OCI-LY7 (cell line): Measurements from ENCODE around the gene CCL1. TPM values are rescaled to one million over a fixed set of nuclear protein-coding genes. Genes with fewer than 3 reads are reported as not detected.

Experiments
- BruUV-seq: library from RNA; stranded (reverse); fragments of 400-500 nt; replicated peaks from 2 replicates; lab custom pipeline; 2021; lab: Mats Ljungman, UMichigan
- CTCF ChIA-PET: fragments of 300-600 bp; sonication (Branson Sonifier 250); formaldehyde crosslinking; loops from one replicate; lab custom pipeline; 2022; ENCODE audit warnings: antibody characterized with exemption; ENCODE audit not compliant: unreplicated experiment; lab: Charles Lee
- POLR2A ChIA-PET: fragments of 300-600 bp; sonication (Branson Sonifier 250); formaldehyde crosslinking; loops from one replicate; lab custom pipeline; 2022; ENCODE audit warnings: antibody characterized with exemption; lab: Charles Lee
- DNase-seq: peaks from one replicate; pipeline ENCODE4 v3.0.0-alpha.2; 2015; ENCODE audit warnings: low spot score
- H2AFZ ChIP-seq: fragments of 200-600 bp; sonication (generic), shearing (Covaris generic); 2 replicates; pipeline ENCODE4 v1.6.1; 2014; ENCODE audit warnings: mild to moderate bottlenecking, antibody characterized with exemption, low read length, moderate library complexity
- H3K27ac ChIP-seq: fragments of 200-600 bp; sonication (generic); 2 replicates; pipeline ENCODE4 v1.5.1; 2014; ENCODE audit warnings: mixed run types, low read depth, mild to moderate bottlenecking, moderate library complexity, low read length, inconsistent platforms; ENCODE audit not compliant: poor library complexity, severe bottlenecking
- H3K36me3 ChIP-seq: fragments of 200-600 bp; sonication (generic); 2 replicates; pipeline ENCODE4 v1.6.1; 2014; ENCODE audit warnings: mild to moderate bottlenecking, antibody characterized with exemption, low read length, moderate library complexity, mixed read lengths; ENCODE audit not compliant: insufficient read depth
- H3K4me1 ChIP-seq: fragments of 200-600 bp; sonication (generic); 2 replicates; pipeline ENCODE4 v1.5.1; 2014; ENCODE audit warnings: mild to moderate bottlenecking, low read length; ENCODE audit not compliant: insufficient read depth, poor library complexity, severe bottlenecking
- H3K4me2 ChIP-seq: fragments of 200-600 bp; sonication (generic); 2 replicates; pipeline ENCODE4 v1.6.1; 2014; ENCODE audit warnings: mild to moderate bottlenecking, low read length
- H3K4me3 ChIP-seq: fragments of 200-600 bp; sonication (generic); 2 replicates; pipeline ENCODE4 v1.5.1; 2014; ENCODE audit warnings: mild to moderate bottlenecking, low read depth, low read length; ENCODE audit not compliant: poor library complexity, severe bottlenecking
- H3K79me2 ChIP-seq: fragments of 200-600 bp; sonication (generic); 2 replicates; pipeline ENCODE4 v1.6.1; 2016; ENCODE audit warnings: low read depth, mild to moderate bottlenecking, low read length, moderate library complexity, mixed read lengths; ENCODE audit not compliant: insufficient read depth
- H3K9me2 ChIP-seq: fragments of 200-600 bp; sonication (generic); 2 replicates; pipeline ENCODE4 v1.6.1; 2016; ENCODE audit warnings: mild to moderate bottlenecking, low read length, mixed read lengths; ENCODE audit not compliant: insufficient read depth
- H3K9me3 ChIP-seq: fragments of 200-600 bp; sonication (generic); 2 replicates; pipeline ENCODE4 v1.6.1; 2014; ENCODE audit warnings: mild to moderate bottlenecking, mixed run types, low read length, mixed read lengths
- H4K20me1 ChIP-seq: fragments of 200-600 bp; sonication (generic); 2 replicates; pipeline ENCODE4 v1.6.1; 2014; ENCODE audit warnings: mild to moderate bottlenecking, antibody characterized with exemption, low read length, moderate library complexity, mixed read lengths; ENCODE audit not compliant: insufficient read depth
- EZH2phosphoT487 ChIP-seq: fragments of 200-600 bp; sonication (generic); IDR thresholded peaks from 2 replicates; pipeline ENCODE4 v1.6.1; 2018; ENCODE audit warnings: low read depth, borderline replicate concordance, mild to moderate bottlenecking, mixed run types, antibody characterized with exemption, low read length, moderate library complexity, mixed read lengths
- intact Hi-C: fragments of 100-400 bp; cut with micrococcal nuclease; formaldehyde crosslinking; loops from one replicate; pipeline ENCODE4 v1.10.0; 2022; ENCODE audit not compliant: unreplicated experiment
- total RNA-seq, 2 experiments: library from RNA; depleted of rRNA in 1 of 2; stranded (reverse); fragments of >200 nt in 1 of 2; shearing (Covaris generic) in 1 of 2; gene quantifications; 2 replicates each; pipeline ENCODE4 v1.2.3, GENCODE V29; 2014 to 2022
- TF ChIP-seq, protein P1 (sequence below): fragments of 200-600 bp; sonication (generic); conservative IDR thresholded peaks from 2 replicates; pipeline ENCODE4 v1.5.1; 2014; ENCODE audit warnings: mild to moderate bottlenecking, antibody characterized with exemption, low read length, moderate library complexity, mixed read lengths

CCL1 gene
- total RNA-seq, 2 experiments from 2014 or later = not detected

DNA sequence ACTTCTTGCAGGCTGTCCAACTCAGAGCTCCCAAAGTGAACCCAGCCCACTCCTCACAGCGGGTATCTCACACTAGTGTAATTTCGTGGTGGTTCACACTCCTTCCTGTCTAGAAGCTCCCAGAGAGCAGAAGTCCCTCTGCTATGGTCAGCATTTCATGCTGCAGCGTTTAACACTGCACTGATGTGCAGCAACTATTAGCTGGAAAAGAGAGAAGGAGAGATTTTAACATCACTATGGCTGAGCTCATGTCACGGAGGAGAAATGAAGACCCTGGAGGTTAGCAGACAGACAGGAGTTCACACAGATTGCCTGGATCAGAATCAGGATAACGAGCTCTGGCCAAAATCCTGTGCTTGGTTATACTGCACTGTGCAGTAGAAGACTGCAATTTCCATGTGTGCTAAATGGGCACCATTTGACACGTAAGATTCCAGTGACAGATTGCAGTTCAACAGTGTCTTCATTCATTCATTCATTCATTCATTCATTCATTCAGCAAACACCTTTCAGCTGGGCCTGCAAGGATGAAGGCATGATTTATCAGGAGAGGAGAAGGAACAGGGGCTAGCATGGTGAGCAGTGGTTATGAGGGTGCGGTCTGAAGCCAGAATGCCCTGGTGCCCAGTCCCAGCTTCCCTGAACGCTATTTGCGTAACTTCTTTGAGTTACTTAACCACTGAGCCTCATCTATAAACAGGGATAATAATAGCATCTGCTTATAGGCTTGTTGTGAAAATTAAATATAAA lies 5.3 kb upstream of the CCL1 start:
- TF ChIP-seq EZH2phosphoT487 = no peak
- TF ChIP-seq, protein P1, sequence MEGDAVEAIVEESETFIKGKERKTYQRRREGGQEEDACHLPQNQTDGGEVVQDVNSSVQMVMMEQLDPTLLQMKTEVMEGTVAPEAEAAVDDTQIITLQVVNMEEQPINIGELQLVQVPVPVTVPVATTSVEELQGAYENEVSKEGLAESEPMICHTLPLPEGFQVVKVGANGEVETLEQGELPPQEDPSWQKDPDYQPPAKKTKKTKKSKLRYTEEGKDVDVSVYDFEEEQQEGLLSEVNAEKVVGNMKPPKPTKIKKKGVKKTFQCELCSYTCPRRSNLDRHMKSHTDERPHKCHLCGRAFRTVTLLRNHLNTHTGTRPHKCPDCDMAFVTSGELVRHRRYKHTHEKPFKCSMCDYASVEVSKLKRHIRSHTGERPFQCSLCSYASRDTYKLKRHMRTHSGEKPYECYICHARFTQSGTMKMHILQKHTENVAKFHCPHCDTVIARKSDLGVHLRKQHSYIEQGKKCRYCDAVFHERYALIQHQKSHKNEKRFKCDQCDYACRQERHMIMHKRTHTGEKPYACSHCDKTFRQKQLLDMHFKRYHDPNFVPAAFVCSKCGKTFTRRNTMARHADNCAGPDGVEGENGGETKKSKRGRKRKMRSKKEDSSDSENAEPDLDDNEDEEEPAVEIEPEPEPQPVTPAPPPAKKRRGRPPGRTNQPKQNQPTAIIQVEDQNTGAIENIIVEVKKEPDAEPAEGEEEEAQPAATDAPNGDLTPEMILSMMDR = no peak
- ChIA-PET POLR2A (interaction anchor here (1.0 to 2.3 kb wide), 3 partner anchors 7 to 29 kb away, joined by 3 to 14 read pairs (median 5); no protein-coding TSS in a partner anchor), CTCF (interaction anchor here (2.2 kb wide), 1 partner anchor 9 kb away, joined by 8 read pairs; no protein-coding TSS in a partner anchor)
- Histone ChIP-seq H3K4me3 (no peak overlapping the region), H3K79me2 (no peaks in the 10 kb centered on the region), H3K9me2 (no peaks in the 10 kb centered on the region), H3K27ac (peak overlapping the region; percentile 98), H3K4me1 (peaks cover 95% of the 10 kb centered on the region), H3K36me3 (no peaks in the 10 kb centered on the region), H3K4me2 (peak overlapping the region; percentile 29; the same call in 1 of the 2 replicates), H4K20me1 (no peaks in the 10 kb centered on the region), H3K9me3 (0 out of 2 replicates have a peak, but pooled peaks cover 3% of the 10 kb centered on the region), H2AFZ (peak overlapping the region; percentile 83)
- intact Hi-C loops = loop anchor here (10.0 kb wide), 1 partner anchor 466 kb away; no protein-coding TSS in a partner anchor
- DNase-seq = no peak
- BruUV-seq = no TSS peak

DNA sequence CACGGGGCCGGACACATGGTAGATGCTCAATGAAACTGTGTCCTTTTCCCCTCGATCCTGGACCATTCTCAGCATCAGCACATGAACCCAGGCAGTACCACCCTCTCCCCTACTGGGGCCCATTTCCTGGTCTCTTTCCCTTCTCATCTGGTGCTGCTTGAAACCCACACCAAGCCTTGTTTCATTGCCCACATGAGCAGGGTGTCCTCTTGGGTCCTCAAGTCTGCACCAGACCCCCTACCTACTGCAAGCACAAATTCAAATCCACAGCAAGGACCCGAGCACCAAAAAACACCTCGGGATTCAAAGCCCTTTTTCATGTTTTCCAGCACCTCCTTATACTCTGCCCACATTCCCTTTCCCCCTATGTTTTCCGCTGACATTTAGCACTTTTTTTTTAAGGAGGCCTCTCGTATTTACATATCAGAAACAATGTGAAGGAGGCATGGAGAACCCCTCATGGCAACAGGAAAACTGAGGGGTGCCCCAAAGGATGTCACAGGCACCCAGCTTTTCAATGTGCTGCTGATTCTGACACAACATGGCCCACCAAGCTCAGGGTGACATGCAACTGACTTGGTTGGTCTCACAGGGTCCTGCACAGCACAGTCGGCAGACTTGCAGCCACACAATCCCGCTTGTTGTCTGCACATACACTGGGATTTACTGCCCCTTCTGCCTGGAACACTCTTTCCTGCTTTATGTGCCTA lies 4.6 kb upstream of the CCL1 start:
- no peaks in the 10 kb centered on the region for H3K9me2 ChIP-seq
- H3K4me3 ChIP-seq = no peak overlapping the region
- peak overlapping the region; percentile 98 for H3K27ac ChIP-seq
- H3K4me2 ChIP-seq = peak overlapping the region; percentile 29; the same call in 1 of the 2 replicates
- ChIA-PET POLR2A (interaction anchor here (0.5 to 2.3 kb wide), 4 partner anchors 10 to 773 kb away, joined by 3 to 14 read pairs (median 4); no protein-coding TSS in a partner anchor), CTCF (interaction anchor here (1.7 to 2.2 kb wide), 2 partner anchors 10 to 32 kb away, joined by 4 to 8 read pairs; no protein-coding TSS in a partner anchor)
- no peak for DNase-seq
- peaks cover 99% of the 10 kb centered on the region for H3K4me1 ChIP-seq
- 0 out of 2 replicates have a peak, but pooled peaks cover 4% of the 10 kb centered on the region for H3K9me3 ChIP-seq
- intact Hi-C loops = loop anchor here (10.0 kb wide), 1 partner anchor 467 kb away; no protein-coding TSS in a partner anchor
- no peaks in the 10 kb centered on the region for H4K20me1 ChIP-seq
- H3K36me3 ChIP-seq = no peaks in the 10 kb centered on the region
- TF ChIP-seq EZH2phosphoT487 = no peak
- TF ChIP-seq, protein P1 = no peak
- H3K79me2 ChIP-seq = no peaks in the 10 kb centered on the region
- peak overlapping the region; percentile 83 for H2AFZ ChIP-seq
- no TSS peak for BruUV-seq
